C4-2B (cell line): ENCODE data around the gene SLC25A21.

Source experiments
- H3K27ac ChIP-seq: fragments of 450-650 bp; 2 replicates; pipeline ENCODE4 v1.5.1; 2017
- ZFX ChIP-seq: fragments of 450-650 bp; IDR thresholded peaks from 2 replicates; pipeline ENCODE4 v1.6.1; 2017
- TF ChIP-seq, protein P1 (sequence below): fragments of 450-650 bp; conservative IDR thresholded peaks from 2 replicates; pipeline ENCODE4 v1.5.1; 2017; ENCODE audit warnings: mild to moderate bottlenecking

SLC25A21 gene

GRCh38 chr14:36724162-36724561 is 448.2 kb downstream of the SLC25A21 start:
- no peak overlapping the region for H3K27ac ChIP-seq
- TF ChIP-seq ZFX = no peak
- TF ChIP-seq, protein P1, sequence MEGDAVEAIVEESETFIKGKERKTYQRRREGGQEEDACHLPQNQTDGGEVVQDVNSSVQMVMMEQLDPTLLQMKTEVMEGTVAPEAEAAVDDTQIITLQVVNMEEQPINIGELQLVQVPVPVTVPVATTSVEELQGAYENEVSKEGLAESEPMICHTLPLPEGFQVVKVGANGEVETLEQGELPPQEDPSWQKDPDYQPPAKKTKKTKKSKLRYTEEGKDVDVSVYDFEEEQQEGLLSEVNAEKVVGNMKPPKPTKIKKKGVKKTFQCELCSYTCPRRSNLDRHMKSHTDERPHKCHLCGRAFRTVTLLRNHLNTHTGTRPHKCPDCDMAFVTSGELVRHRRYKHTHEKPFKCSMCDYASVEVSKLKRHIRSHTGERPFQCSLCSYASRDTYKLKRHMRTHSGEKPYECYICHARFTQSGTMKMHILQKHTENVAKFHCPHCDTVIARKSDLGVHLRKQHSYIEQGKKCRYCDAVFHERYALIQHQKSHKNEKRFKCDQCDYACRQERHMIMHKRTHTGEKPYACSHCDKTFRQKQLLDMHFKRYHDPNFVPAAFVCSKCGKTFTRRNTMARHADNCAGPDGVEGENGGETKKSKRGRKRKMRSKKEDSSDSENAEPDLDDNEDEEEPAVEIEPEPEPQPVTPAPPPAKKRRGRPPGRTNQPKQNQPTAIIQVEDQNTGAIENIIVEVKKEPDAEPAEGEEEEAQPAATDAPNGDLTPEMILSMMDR = no peak

DNA sequence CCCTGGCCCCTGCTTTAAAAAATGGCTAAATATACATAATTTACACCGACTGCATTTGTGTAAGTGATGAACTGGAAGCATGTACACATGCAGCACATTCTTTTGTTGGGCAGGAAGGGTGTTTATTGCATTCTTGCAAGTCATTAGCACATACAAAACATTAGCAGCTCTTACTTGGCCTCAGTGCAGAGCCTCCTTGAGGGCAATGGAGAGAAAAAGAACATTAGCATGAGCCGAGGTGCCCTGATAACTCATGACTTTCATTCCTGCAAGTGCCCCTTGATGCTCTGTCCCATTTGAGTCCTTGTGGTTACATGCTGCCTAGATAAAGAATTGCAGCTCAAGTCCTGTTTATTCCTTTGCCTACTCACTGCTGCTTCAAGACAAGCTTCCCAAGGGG is 448.9 kb downstream of the SLC25A21 start:
- no peak for TF ChIP-seq ZFX
- TF ChIP-seq, protein P1 = no peak
- no peak overlapping the region for H3K27ac ChIP-seq

GRCh38 chr14:36721877-36722276 is 450.5 kb downstream of the SLC25A21 start:
- no peak overlapping the region for H3K27ac ChIP-seq
- TF ChIP-seq ZFX = no peak
- TF ChIP-seq, protein P1 = no peak

DNA sequence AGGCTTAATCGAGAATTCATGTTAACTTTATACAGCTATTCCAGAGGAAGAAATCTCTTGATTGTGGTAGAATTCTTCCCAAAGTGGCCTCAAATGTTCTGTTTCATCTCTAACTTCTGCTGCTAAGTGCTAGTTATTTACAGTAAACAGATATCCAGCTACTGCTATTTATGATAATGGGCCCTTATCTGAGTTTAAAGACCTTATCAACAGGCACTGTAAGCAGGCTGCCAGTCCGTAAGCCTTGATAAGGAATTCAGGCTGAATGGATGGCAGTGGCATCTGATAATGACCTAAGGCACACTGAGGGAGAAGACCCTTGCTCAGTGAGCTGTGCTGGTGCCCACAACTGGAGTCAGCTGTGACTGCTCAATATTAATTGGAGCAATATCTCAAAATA is 451.7 kb downstream of the SLC25A21 start:
- no peak overlapping the region for H3K27ac ChIP-seq
- TF ChIP-seq, protein P1 = no peak
- TF ChIP-seq ZFX = no peak

- no peak for TF ChIP-seq ZFX
- TF ChIP-seq, protein P1 = no peak
- no peak overlapping the region for H3K27ac ChIP-seq
Observed at GRCh38 chr14:36719823-36720222, 452.6 kb downstream of the SLC25A21 start.

- H3K27ac ChIP-seq = no peak overlapping the region
- TF ChIP-seq ZFX = no peak
- TF ChIP-seq, protein P1 = no peak
Observed at GRCh38 chr14:36718216-36718615, 454.2 kb downstream of the SLC25A21 start.

GRCh38 chr14:36717363-36717762 is 455.0 kb downstream of the SLC25A21 start:
- TF ChIP-seq, protein P1 = no peak
- TF ChIP-seq ZFX = no peak
- H3K27ac ChIP-seq = no peak overlapping the region
